Fibroblast of lung (primary cell): Measurements from ENCODE around the gene YIPF4. TPM values are rescaled to one million over a fixed set of nuclear protein-coding genes. Genes with fewer than 3 reads are reported as not detected.

ENCODE experiments used
- DNase-seq, 2 donors: peaks; one replicate each; pipeline versions ENCODE4 v3.0.0 to v3.0.0-alpha.2; 2010; ENCODE audit warnings: low read depth in 2 of 2
- H2AFZ ChIP-seq: 2 replicates; pipeline ENCODE4 v1.5.1; 2012; ENCODE audit warnings: low read length, control low read depth, inconsistent platforms
- H3K27ac ChIP-seq: 2 replicates; pipeline ENCODE4 v1.5.1; 2011; ENCODE audit warnings: low read length, control low read depth; ENCODE audit not compliant: insufficient read depth
- H3K27me3 ChIP-seq: 2 replicates; pipeline ENCODE4 v1.5.1; 2011; ENCODE audit warnings: mild to moderate bottlenecking, low read length; ENCODE audit not compliant: control insufficient read depth, insufficient read depth
- H3K36me3 ChIP-seq: 2 replicates; pipeline ENCODE4 v1.5.1; 2011; ENCODE audit warnings: low read length; ENCODE audit not compliant: control insufficient read depth, insufficient read depth
- H3K4me1 ChIP-seq: 2 replicates; pipeline ENCODE4 v1.5.1; 2011; ENCODE audit warnings: low read length; ENCODE audit not compliant: control insufficient read depth, insufficient read depth; ENCODE audit errors: extremely low read depth
- H3K4me2 ChIP-seq: 2 replicates; pipeline ENCODE4 v1.5.1; 2011; ENCODE audit warnings: low read length, control low read depth; ENCODE audit not compliant: insufficient read depth; ENCODE audit errors: extremely low read depth
- H3K4me3 ChIP-seq, 4 experiments: fragments of 200-600 bp in 1 of 4; sonication (generic) in 1 of 4; replicated peaks in 1 of 4; 2 replicates each; pipeline ENCODE4 v1.5.1; 2011 to 2016; ENCODE audit warnings: low read length in 4 of 4, low read depth in 3 of 4, mild to moderate bottlenecking in 3 of 4, control low read depth in 2 of 4, inconsistent platforms in 1 of 4, mixed read lengths in 1 of 4; ENCODE audit not compliant: insufficient read depth in 1 of 4; ENCODE audit errors: control extremely low read depth in 1 of 4
- H3K79me2 ChIP-seq: 2 replicates; pipeline ENCODE4 v1.5.1; 2012; ENCODE audit warnings: mild to moderate bottlenecking, low read length, inconsistent platforms; ENCODE audit not compliant: control insufficient read depth, insufficient read depth
- H3K9ac ChIP-seq: 2 replicates; pipeline ENCODE4 v1.5.1; 2011; ENCODE audit warnings: mild to moderate bottlenecking, low read length, control low read depth; ENCODE audit not compliant: insufficient read depth
- H3K9me3 ChIP-seq: 2 replicates; pipeline ENCODE4 v1.5.1; 2012; ENCODE audit warnings: low read depth, low read length; ENCODE audit not compliant: control insufficient read depth, insufficient read depth
- H4K20me1 ChIP-seq: 2 replicates; pipeline ENCODE4 v1.5.1; 2011; ENCODE audit warnings: low read length; ENCODE audit not compliant: control insufficient read depth, insufficient read depth; ENCODE audit errors: extremely low read depth
- CTCF ChIP-seq, 2 donors: IDR thresholded peaks in 1 of 2; conservative IDR thresholded peaks in 1 of 2; 1 replicate in 1 of 2; 2 replicates in 1 of 2; pipeline ENCODE4 v1.5.1; 2011 to 2012; ENCODE audit warnings: low read length in 2 of 2, control low read depth in 1 of 2, inconsistent platforms in 1 of 2, low read depth in 1 of 2, mild to moderate bottlenecking in 1 of 2
- EZH2 ChIP-seq: IDR thresholded peaks from 2 replicates; pipeline ENCODE4 v1.5.1; 2012; ENCODE audit warnings: low read length, control low read depth, mild to moderate bottlenecking; ENCODE audit errors: missing control alignments
- polyA minus RNA-seq: library from RNA; depleted of rRNA, polyadenylated mRNA; stranded (reverse); fragments of >200 nt; gene quantifications from 2 replicates; pipeline ENCODE4 v1.2.3, GENCODE V29; 2011; ENCODE audit warnings: low replicate concordance
- polyA plus RNA-seq, 2 donors: library from polyadenylated mRNA; depleted of rRNA in 1 of 2; stranded (reverse) in 1 of 2; unstranded in 1 of 2; fragments of >200 nt; gene quantifications; 2 replicates each; pipeline ENCODE4 v1.2.1, GENCODE V29; 2011 to 2012; ENCODE audit warnings: missing spikeins in 1 of 2
- total RNA-seq: library from RNA; depleted of rRNA; stranded (reverse); fragments of >200 nt; gene quantifications from 2 replicates; pipeline ENCODE4 v1.2.1, GENCODE V29; 2014

The YIPF4 gene
- total RNA-seq (16.4 and 17.2 TPM in 2 replicates), polyA plus RNA-seq (15.5 and 23.3 TPM in 2 replicates), polyA minus RNA-seq (0.90 and 1.6 TPM in 2 replicates)
- 24.3 and 29.7 TPM in 2 replicates for polyA plus RNA-seq (2012)

GRCh38 chr2:32277674-32278477 is at the start of gene YIPF4:
Gene YIPF4, plus strand, starts transcription at chr2:32277904. Its CDS starts 252 bp downstream, at chr2:32278156.
- Histone ChIP-seq H3K4me3 (peak within 1 kb of the TSS; percentile 83 to 100 (median 88)), H3K36me3 (no peaks in the 10 kb centered on the region), H4K20me1 (no peaks in the 10 kb centered on the region), H3K9ac (peak within 1 kb of the TSS; percentile 95), H3K27me3 (no peaks in the 10 kb centered on the region), H3K4me1 (peaks cover 3% of the 10 kb centered on the region), H2AFZ (peak within 1 kb of the TSS; percentile 92), H3K79me2 (peaks cover 29% of the 10 kb centered on the region), H3K4me2 (peak within 1 kb of the TSS; percentile 76), H3K27ac (peak within 1 kb of the TSS; percentile 83), H3K9me3 (no peaks in the 10 kb centered on the region)
- TF ChIP-seq EZH2 (no peak), CTCF (conservative IDR thresholded peaks at IDR 0.05 in 1 of 2, IDR thresholded peaks at IDR 0.05 in 1 of 2; ENCODE audit: low read depth in 1 of 2, low read length in 2 of 2) (no peak)
- DNase-seq: peak; percentile 90 to 96

DNA sequence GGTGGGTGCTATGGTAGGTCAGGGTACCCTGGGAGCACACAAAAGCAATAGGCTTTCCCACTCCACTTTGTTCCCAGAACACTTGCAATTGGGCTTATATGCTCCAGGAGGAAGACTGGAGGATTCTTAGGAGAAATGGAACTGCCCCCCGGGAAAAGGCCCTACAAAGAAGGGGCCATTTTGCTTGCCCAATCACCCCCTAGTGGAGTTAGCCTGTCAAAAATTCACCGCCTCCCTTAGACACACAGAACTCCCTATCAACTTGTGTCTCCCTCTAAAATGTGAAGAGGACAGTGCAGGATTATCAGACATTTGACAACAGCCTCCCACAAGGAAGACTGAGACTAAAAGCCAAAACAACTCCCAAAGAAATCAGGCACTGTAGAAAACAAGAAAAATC is 49.5 kb upstream of the YIPF4 start:
- no peak overlapping the region for H3K27ac ChIP-seq
- H3K79me2 ChIP-seq: no peaks in the 10 kb centered on the region
- H3K27me3 ChIP-seq: no peaks in the 10 kb centered on the region
- no peak for DNase-seq
- H2AFZ ChIP-seq: no peak overlapping the region
- H3K9ac ChIP-seq: no peak overlapping the region
- TF ChIP-seq CTCF (conservative IDR thresholded peaks at IDR 0.05 in 1 of 2, IDR thresholded peaks at IDR 0.05 in 1 of 2; ENCODE audit: low read depth in 1 of 2, low read length in 2 of 2): no peak
- no peak for TF ChIP-seq EZH2
- no peaks in the 10 kb centered on the region for H3K9me3 ChIP-seq
- no peak overlapping the region for H3K4me3 ChIP-seq
- no peaks in the 10 kb centered on the region for H4K20me1 ChIP-seq
- no peak overlapping the region for H3K4me2 ChIP-seq
- no peaks in the 10 kb centered on the region for H3K36me3 ChIP-seq
- H3K4me1 ChIP-seq: no peaks in the 10 kb centered on the region

GRCh38 chr2:32229635-32230034 is 48.1 kb upstream of the YIPF4 start:
- no peaks in the 10 kb centered on the region for H3K4me1 ChIP-seq
- H3K36me3 ChIP-seq: no peaks in the 10 kb centered on the region
- TF ChIP-seq CTCF (conservative IDR thresholded peaks at IDR 0.05 in 1 of 2, IDR thresholded peaks at IDR 0.05 in 1 of 2; ENCODE audit: low read depth in 1 of 2, low read length in 2 of 2): no peak
- TF ChIP-seq EZH2: no peak
- H4K20me1 ChIP-seq: no peaks in the 10 kb centered on the region
- no peaks in the 10 kb centered on the region for H3K79me2 ChIP-seq
- H3K9ac ChIP-seq: no peak overlapping the region
- no peaks in the 10 kb centered on the region for H3K9me3 ChIP-seq
- no peak overlapping the region for H2AFZ ChIP-seq
- H3K4me2 ChIP-seq: no peak overlapping the region
- no peak overlapping the region for H3K4me3 ChIP-seq
- no peak overlapping the region for H3K27ac ChIP-seq
- H3K27me3 ChIP-seq: no peaks in the 10 kb centered on the region
- DNase-seq: no peak
